ENCODE results near the gene SGCD.

SGCD gene

DNA sequence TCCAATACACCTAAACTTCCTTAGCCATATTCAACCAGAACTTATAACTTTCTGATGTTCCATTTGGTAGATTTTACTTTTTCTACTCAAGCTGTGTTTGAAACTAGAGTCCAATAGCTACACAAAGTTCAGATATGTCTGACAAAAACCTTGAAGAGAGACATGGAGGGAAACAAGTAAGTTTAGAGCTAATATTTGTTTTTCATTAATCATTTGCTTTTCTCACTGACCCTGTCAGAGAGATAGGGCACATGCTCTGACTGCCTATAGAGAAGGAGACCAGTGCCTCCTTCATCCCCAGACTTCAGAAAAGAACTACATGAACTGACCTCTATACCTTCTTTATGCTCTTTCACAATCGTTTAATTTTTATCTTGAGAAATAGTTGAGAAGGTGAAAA lies 366.1 kb downstream of the SGCD start:
- no peak overlapping the region for H3K4me3 ChIP-seq (ENCODE audit: low read length)
- no peak for DNase-seq (ENCODE audit: low read depth)
- TF ChIP-seq, protein P1, sequence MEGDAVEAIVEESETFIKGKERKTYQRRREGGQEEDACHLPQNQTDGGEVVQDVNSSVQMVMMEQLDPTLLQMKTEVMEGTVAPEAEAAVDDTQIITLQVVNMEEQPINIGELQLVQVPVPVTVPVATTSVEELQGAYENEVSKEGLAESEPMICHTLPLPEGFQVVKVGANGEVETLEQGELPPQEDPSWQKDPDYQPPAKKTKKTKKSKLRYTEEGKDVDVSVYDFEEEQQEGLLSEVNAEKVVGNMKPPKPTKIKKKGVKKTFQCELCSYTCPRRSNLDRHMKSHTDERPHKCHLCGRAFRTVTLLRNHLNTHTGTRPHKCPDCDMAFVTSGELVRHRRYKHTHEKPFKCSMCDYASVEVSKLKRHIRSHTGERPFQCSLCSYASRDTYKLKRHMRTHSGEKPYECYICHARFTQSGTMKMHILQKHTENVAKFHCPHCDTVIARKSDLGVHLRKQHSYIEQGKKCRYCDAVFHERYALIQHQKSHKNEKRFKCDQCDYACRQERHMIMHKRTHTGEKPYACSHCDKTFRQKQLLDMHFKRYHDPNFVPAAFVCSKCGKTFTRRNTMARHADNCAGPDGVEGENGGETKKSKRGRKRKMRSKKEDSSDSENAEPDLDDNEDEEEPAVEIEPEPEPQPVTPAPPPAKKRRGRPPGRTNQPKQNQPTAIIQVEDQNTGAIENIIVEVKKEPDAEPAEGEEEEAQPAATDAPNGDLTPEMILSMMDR (IDR thresholded peaks at IDR 0.05; ENCODE audit: insufficient read depth, low read depth, low read length, missing control alignments), result no peak

DNA sequence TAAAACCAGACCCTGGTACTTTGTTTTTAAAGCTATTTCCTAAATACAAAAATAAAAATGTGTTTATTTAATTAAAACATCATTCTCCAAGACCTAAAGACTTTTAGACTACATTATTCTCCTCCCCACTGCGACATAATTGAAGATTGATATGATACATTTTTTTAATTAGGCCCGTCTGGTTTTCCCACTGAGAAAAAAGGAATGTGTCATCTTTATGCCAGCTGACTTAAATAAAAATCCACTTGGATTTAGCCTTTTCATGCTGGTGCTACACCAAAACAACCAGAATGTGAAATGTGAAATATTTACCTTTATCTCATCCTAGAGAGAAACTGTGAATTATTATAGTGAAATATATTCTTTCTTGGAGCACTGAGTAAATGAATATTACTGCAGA lies 367.6 kb downstream of the SGCD start:
- TF ChIP-seq, protein P1 (IDR thresholded peaks at IDR 0.05; ENCODE audit: insufficient read depth, low read depth, low read length, missing control alignments), result no peak
- no peak overlapping the region for H3K4me3 ChIP-seq (ENCODE audit: low read length)
- no peak for DNase-seq (ENCODE audit: low read depth)

DNA sequence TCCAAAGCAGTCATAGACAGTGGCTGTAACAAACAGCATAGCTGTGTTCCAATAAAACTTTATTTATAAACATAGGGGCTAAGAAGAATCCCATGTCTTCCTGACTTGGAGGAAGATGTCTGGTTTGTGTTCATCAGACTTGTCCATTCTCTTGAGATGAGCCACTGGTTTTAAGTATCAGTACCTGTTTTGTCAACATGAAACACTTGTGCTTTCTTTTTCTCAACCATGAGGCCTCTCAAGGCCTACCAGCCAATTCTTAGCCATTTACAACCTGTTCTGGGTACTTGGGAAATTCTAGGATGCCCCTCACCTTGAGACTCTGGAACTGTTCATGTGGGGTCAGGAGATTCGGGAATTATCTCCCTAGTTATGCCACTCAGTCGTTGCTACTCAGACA lies 368.8 kb downstream of the SGCD start:
- no peak for DNase-seq (ENCODE audit: low read depth)
- H3K4me3 ChIP-seq (ENCODE audit: low read length), result no peak overlapping the region

DNA sequence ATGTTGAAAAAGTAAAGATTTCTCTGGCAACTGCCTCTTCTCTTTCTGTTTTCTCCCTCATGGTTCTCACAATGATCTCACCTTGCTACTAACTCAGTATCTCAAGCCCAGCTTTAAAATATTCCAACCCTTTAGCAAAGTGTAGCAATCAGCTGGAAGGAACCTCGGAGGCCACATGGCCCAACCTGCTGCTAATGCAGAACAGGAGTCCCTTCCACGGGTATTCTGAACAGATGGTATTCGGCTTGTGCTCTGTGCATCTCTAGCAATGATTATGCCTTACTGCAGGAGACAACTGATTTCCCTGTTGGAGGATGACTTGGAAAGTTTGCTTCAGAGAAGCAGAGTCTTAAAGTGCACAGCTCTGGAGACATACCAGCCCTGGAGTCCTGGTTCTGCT lies 371.4 kb downstream of the SGCD start:
- H3K4me3 ChIP-seq (ENCODE audit: low read length), result no peak overlapping the region
- TF ChIP-seq, protein P1 (IDR thresholded peaks at IDR 0.05; ENCODE audit: insufficient read depth, low read depth, low read length, missing control alignments), result no peak

More for the DNA sequence above, 368.8 kb downstream of the SGCD start:
- TF ChIP-seq, protein P1 (IDR thresholded peaks at IDR 0.05; ENCODE audit: insufficient read depth, low read depth, low read length, missing control alignments), result no peak

DNA sequence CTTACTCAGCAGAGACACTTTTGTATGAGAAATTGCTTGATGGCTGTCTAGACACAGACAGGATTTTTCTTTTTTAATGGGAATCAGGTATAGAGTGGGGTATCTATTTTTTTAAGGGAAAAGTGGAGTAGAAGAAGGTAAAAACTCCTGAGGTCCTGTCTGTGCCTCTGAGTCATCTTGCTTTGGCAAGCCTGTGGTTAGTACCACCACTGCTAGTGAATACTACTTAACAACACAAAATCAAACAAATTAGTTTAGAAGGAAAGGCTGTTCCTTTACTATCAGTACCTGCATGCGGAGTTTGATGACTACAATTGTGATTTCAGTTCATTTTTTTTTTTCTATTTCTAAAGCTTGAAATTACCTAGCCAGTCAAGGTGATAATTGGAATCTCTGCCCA lies 372.2 kb downstream of the SGCD start:
- no peak for DNase-seq (ENCODE audit: low read depth)
- TF ChIP-seq, protein P1 (IDR thresholded peaks at IDR 0.05; ENCODE audit: insufficient read depth, low read depth, low read length, missing control alignments), result no peak

More for the DNA sequence above, 371.4 kb downstream of the SGCD start:
- no peak for DNase-seq (ENCODE audit: low read depth)

DNA sequence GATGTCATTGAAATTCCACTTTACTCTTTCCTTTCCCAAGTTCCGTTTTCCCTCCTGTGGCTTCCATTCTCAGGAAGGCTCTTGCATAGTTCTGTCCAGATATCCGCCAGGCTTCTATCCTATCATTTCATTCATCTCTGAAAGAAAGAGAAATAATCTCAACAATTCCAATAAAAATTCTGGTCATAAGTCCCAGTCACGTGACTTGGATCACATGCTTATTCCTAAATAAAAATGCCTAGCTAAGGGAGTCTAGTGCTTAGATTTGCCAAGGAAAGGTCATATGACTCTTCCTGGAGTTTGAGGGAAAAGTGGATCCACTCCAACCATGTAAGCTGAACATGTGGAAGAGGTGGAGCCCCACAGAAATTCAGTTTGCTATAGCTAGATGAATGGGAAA lies 377.2 kb downstream of the SGCD start:
- DNase-seq (ENCODE audit: low read depth), result no peak
- TF ChIP-seq, protein P1 (IDR thresholded peaks at IDR 0.05; ENCODE audit: insufficient read depth, low read depth, low read length, missing control alignments), result no peak
- H3K4me3 ChIP-seq (ENCODE audit: low read length), result no peak overlapping the region

More for the DNA sequence above, 372.2 kb downstream of the SGCD start:
- H3K4me3 ChIP-seq (ENCODE audit: low read length), result no peak overlapping the region

DNA sequence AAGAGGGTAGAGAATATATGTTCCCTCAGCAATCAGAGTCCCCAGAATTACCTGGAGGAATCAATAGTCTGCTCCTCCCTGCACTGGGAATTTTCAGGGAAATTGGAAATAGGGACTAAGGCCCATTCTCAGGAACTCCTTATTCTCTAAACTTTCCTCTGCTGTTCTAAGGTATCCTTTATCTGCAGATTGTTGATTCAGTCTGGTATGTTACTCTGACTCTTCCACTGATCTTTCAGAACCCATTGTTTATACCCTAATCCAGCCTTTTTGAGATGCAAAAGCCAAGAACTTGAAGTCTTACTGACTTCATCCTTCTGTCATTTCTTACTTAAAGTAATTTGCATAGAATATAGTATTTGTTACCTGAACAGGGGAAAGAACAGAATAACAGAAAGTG lies 379.7 kb downstream of the SGCD start:
- TF ChIP-seq, protein P1 (IDR thresholded peaks at IDR 0.05; ENCODE audit: insufficient read depth, low read depth, low read length, missing control alignments), result no peak
- no peak overlapping the region for H3K4me3 ChIP-seq (ENCODE audit: low read length)
- DNase-seq (ENCODE audit: low read depth), result no peak

All from epithelial cell of esophagus (primary cell).